ENCODE results near the gene SCGB1C2.

- TF ChIP-seq EZH2 (IDR thresholded peaks at IDR 0.05; ENCODE audit: insufficient read depth, poor library complexity, severe bottlenecking): no peak
- no peak for TF ChIP-seq EZH2phosphoT487 (IDR thresholded peaks at IDR 0.05; ENCODE audit: insufficient read depth, low read depth)
Measured at GRCh38 chr17:171871-172270, 34.5 kb downstream of the SCGB1C2 start.

All from GM23248 (cell line).